Ovary (tissue), 9 donors: ENCODE measurements around the gene DEPDC5. TPM values are rescaled to one million over a fixed set of nuclear protein-coding genes. Genes with fewer than 3 reads are reported as not detected.

ENCODE experiments used
- DNase-seq, 5 donors: peaks; one replicate each; pipeline ENCODE4 v3.0.0-alpha.2; 2019 to 2020
- H3K27ac ChIP-seq, 2 donors: fragments of 200-600 bp; one replicate each; pipeline versions ENCODE4 v1.5.1 to v1.8.0; 2019 to 2022
- H3K27me3 ChIP-seq: fragments of 200-600 bp; one replicate; pipeline ENCODE4 v1.8.0; 2022
- H3K36me3 ChIP-seq: fragments of 200-600 bp; sonication (generic); one replicate; pipeline ENCODE4 v1.5.1; 2019
- H3K4me1 ChIP-seq: one replicate; pipeline ENCODE4 v1.8.1; 2013; ENCODE audit warnings: mild to moderate bottlenecking, moderate library complexity; ENCODE audit not compliant: insufficient read depth
- H3K4me3 ChIP-seq: fragments of 200-600 bp; sonication (generic); one replicate; pipeline ENCODE4 v1.5.1; 2017
- H3K9me3 ChIP-seq, 2 donors: fragments of 200-600 bp in 1 of 2; sonication (generic) in 1 of 2; one replicate each; pipeline versions ENCODE4 v1.5.1 to v1.8.1; 2013 to 2019; ENCODE audit warnings: mild to moderate bottlenecking in 1 of 2, moderate library complexity in 1 of 2
- EP300 ChIP-seq: sonication (generic); formaldehyde crosslinking; IDR thresholded peaks from one replicate; pipeline ENCODE4 v1.6.1; 2017; ENCODE audit warnings: antibody characterized with exemption
- POLR2A ChIP-seq: fragments of 450-650 bp; IDR thresholded peaks from one replicate; pipeline ENCODE4 v1.6.1; 2017; ENCODE audit warnings: antibody characterized with exemption, mild to moderate bottlenecking, moderate library complexity
- WGBS, 3 donors: extraction: QIAGEN DNeasy Blood & Tissue Kit in 1 of 3; methylation state at CpG; one replicate each; pipeline versions ENCODE4 v1.1.5 to v1.1.7; 2013 to 2017; 5-methylcytosine and 5-hydroxymethylcytosine counted together
- intact Hi-C, 4 donors: fragments of 100-400 bp; cut with DNase I; formaldehyde crosslinking; loops; one replicate each; pipeline versions ENCODE4 v1.11.0 to v1.15.1; 2022 to 2023
- polyA plus RNA-seq, 2 donors: library from polyadenylated mRNA; stranded (reverse); fragments of 200-250 nt in 1 of 2; fragments of 350-450 nt in 1 of 2; fragmentation: Illumina TruSeq in 1 of 2; extraction: RNeasy Lipid Tissue Mini Kit (QIAGEN cat#74804) in 1 of 2; gene quantifications; one replicate each; pipeline ENCODE4 v1.2.3, GENCODE V29; 2013 to 2014
- total RNA-seq, 7 donors: library from RNA; depleted of rRNA in 2 of 7; stranded (reverse); fragments of >200 nt in 2 of 7; fragmentation: NEBNext Ultra II Directional in 3 of 7; extraction: Animal tissue kit (Norgen Biotek cat#: 25700) in 3 of 7; gene quantifications; one replicate each; pipeline versions ENCODE4 v1.1.0 to v1.2.4, GENCODE V29; 2016 to 2023
- TF ChIP-seq, protein P1 (sequence below), 3 donors: fragments of 450-650 bp in 2 of 3; fragments of 200-600 bp in 1 of 3; IDR thresholded peaks; one replicate each; pipeline versions ENCODE4 v1.5.1 to v1.8.0; 2016 to 2022; ENCODE audit warnings: antibody characterized with exemption in 3 of 3, mild to moderate bottlenecking in 1 of 3
- donor health status: DM: no; HTN: no; CAD: no; lungs with moderate emphysema.
- donor health status: DM: no; HTN: no; CAD: no.
- donor health status: Bipolar disorder and iron deficiency.
- donor health status: DM: yes; HTN: yes; CAD: no.
- donor health status: DM: no; HTN: no; CAD: no.
- donor health status: DM: yes; HTN: yes; CAD: no.

The DEPDC5 gene
- total and polyA plus RNA-seq, 9 donors: 12.1 to 73.3 (median 32.8) TPM

DNA sequence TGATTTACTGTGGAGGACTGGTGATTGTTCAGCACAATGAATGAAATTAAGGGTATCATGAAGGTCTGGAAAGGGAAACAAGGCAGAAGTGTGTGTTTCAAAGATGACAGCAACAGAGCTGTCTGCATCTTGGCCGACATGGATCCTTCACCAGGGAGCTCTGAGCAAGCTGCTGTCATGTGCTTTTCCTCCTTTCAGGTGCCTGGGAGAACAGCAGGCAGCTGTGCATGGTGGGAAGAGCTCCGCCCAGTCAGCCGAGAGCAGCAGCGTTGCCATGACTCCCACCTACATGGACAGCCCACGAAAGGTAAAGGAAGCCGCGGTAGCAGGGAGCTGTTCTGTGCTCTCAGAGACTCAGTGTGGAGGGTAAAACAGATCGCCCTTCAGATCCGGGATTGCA, 103.4 kb downstream of the DEPDC5 start:
- no peak overlapping the region for H3K4me3 ChIP-seq
- H3K27ac ChIP-seq: no peak overlapping the region
- H3K27me3 ChIP-seq: no peaks in the 10 kb centered on the region
- intact Hi-C loops: no loop called here
- H3K36me3 ChIP-seq: no peaks in the 10 kb centered on the region
- WGBS, 3 donors: 57 to 64% (median 58%) methylated on average over 9 of the region's 9 CpGs
- TF ChIP-seq, protein P1, sequence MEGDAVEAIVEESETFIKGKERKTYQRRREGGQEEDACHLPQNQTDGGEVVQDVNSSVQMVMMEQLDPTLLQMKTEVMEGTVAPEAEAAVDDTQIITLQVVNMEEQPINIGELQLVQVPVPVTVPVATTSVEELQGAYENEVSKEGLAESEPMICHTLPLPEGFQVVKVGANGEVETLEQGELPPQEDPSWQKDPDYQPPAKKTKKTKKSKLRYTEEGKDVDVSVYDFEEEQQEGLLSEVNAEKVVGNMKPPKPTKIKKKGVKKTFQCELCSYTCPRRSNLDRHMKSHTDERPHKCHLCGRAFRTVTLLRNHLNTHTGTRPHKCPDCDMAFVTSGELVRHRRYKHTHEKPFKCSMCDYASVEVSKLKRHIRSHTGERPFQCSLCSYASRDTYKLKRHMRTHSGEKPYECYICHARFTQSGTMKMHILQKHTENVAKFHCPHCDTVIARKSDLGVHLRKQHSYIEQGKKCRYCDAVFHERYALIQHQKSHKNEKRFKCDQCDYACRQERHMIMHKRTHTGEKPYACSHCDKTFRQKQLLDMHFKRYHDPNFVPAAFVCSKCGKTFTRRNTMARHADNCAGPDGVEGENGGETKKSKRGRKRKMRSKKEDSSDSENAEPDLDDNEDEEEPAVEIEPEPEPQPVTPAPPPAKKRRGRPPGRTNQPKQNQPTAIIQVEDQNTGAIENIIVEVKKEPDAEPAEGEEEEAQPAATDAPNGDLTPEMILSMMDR (IDR thresholded peaks at IDR 0.05): no peak
- no peak for TF ChIP-seq POLR2A
- no peak for TF ChIP-seq EP300
- no peak for DNase-seq
- H3K9me3 ChIP-seq: no peaks in the 10 kb centered on the region
- H3K4me1 ChIP-seq: no peaks in the 10 kb centered on the region

DNA sequence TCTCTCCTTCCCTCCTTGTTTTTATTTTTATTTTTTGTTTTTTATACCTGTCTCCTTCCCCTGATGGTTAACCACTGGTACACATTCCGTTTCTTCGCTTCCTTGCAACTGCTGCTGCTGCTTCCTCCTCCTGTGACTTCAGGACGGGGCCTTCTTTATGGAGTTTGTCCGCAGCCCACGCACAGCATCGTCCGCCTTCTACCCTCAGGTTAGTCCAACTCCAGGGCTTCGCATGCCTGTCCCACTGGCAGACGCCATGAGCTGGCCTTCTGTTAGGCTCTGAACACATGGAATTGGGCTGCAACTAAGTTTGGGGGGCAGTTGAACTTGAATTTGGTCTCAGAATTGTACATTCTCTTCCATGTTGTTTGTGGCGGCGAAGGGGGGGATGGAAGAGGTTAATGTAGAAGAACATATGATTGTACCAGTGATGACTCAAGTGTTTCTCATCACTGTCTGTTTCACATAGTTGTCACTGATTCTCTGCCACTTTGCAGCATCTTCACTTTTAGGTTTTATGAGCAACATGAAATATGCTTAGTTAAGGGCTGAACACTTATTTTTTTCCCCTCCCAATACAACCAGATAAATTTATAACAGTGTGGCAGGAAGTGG, 107.5 kb downstream of the DEPDC5 start:
- TF ChIP-seq POLR2A (no peak), EP300 (no peak)
- TF ChIP-seq, protein P1 (IDR thresholded peaks at IDR 0.05): no peak
- H3K27me3 ChIP-seq: no peaks in the 10 kb centered on the region
- intact Hi-C loops: no loop called here
- WGBS, 3 donors: 91 to 93% (median 93%) methylated on average over 11 of the region's 11 CpGs
- no peak overlapping the region for H3K4me3 ChIP-seq
- no peaks in the 10 kb centered on the region for H3K4me1 ChIP-seq
- no peak overlapping the region for H3K27ac ChIP-seq
- no peaks in the 10 kb centered on the region for H3K36me3 ChIP-seq
- no peak for DNase-seq
- H3K9me3 ChIP-seq: no peaks in the 10 kb centered on the region

DNA sequence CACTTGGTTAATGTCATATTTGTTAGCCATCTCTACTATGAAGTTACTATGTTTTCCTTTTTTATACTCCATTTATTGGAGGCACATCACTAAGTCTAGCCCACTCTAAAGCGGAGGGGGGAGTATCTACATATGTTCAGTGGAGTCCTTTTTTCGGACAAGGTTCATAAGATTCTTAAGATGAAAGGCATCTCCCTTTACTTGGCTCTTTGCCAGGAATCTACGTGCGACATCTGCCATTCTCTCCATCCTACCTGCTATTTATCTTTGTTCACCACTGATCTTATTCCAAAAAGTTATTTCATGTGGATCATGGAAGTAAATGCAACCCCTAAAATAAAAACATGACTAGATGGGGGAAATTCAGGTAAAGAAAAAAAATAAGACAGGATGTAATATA, 113.1 kb downstream of the DEPDC5 start:
- intact Hi-C loops: no loop called here
- DNase-seq: no peak
- H3K27me3 ChIP-seq: no peaks in the 10 kb centered on the region
- H3K36me3 ChIP-seq: no peaks in the 10 kb centered on the region
- TF ChIP-seq POLR2A (no peak), EP300 (no peak)
- TF ChIP-seq, protein P1 (IDR thresholded peaks at IDR 0.05): no peak
- H3K4me1 ChIP-seq: no peaks in the 10 kb centered on the region
- no peaks in the 10 kb centered on the region for H3K9me3 ChIP-seq
- WGBS, 3 donors: 65 to 73% (median 67%) methylated on average over 4 of the region's 4 CpGs
- H3K27ac ChIP-seq: no peak overlapping the region
- no peak overlapping the region for H3K4me3 ChIP-seq

DNA sequence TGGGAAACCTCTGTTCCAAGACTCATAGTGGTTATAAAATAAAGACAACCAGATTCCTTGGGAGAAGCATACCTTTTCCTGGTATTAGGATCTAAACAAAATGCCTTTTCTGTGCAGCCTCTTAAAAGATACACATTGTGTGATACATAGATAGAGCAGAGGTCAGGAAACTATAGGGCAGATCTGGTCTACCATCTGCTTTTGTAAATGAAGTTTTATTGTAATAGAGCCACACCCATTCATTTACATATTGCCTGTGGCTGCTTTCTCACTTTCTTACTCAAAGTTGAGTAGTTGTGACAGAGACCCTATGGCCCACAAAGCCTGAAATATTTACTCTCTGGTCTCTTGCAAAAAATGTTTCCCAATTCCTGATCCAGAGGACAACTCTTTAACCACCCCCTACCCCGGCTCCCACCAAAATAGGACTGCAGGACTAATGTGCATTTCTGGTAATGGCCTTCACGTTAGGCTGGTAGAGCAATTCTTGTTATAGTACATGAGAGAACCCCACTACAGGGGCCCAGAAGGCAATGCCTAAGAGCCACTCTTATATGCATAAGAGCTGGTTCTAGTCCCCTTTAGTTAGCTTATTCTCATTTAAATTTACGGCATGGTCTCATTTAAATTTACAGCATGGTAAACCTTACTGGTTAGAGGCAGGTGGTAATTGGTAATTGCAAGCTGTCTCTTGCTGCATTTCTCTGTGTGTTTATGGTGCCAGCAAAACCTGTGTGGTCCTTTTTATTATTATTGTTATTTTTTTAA, 113.8 kb downstream of the DEPDC5 start:
- TF ChIP-seq, protein P1 (IDR thresholded peaks at IDR 0.05): no peak
- no peak for DNase-seq
- no peaks in the 10 kb centered on the region for H3K36me3 ChIP-seq
- no peak overlapping the region for H3K27ac ChIP-seq
- intact Hi-C loops: no loop called here
- no peaks in the 10 kb centered on the region for H3K4me1 ChIP-seq
- WGBS, 3 donors: 91 to 95% (median 94%) methylated on average over 3 of the region's 3 CpGs
- H3K27me3 ChIP-seq: no peaks in the 10 kb centered on the region
- H3K4me3 ChIP-seq: no peak overlapping the region
- H3K9me3 ChIP-seq: no peaks in the 10 kb centered on the region
